SU-DHL-6 (cell line): ENCODE data around the gene KCND3.

Experiments
- CTCF ChIP-seq: fragments of 200-600 bp; sonication (generic); IDR thresholded peaks from one replicate; pipeline ENCODE4 v1.5.1; 2017; ENCODE audit warnings: antibody characterized with exemption, mild to moderate bottlenecking, low read length, moderate library complexity; ENCODE audit not compliant: insufficient read depth, poor library complexity, severe bottlenecking
- EZH2phosphoT487 ChIP-seq: fragments of 200-600 bp; sonication (generic), shearing (Covaris generic); conservative IDR thresholded peaks from 2 replicates; pipeline ENCODE4 v1.6.1; 2018; ENCODE audit warnings: mild to moderate bottlenecking, antibody characterized with exemption, low read length, moderate library complexity, mixed read lengths

DNA sequence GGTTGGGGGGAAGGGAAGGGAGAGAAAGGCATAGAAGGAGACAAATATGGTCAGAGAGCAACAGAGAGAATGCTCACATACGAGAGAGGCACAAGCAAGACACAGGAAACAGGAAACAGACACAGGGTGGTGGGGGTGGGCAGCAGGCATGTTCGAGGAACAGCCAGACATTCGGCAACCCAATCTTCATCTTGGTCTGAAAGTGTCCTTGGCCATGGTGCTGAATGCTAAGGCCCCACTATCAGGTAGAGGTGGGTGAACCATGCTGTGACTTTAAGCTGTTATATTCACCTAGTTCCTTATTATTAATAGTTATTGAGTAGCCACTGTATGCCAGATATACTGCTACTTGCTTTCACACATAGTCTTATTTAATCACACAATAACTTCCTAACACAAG is 124.6 kb downstream of the KCND3 start:
- no peak for TF ChIP-seq CTCF
- TF ChIP-seq EZH2phosphoT487, result no peak
